SH-SY5Y (cell line): ENCODE measurements around the gene ZNF76.

Source experiments
- GATA2 ChIP-seq: IDR thresholded peaks from 2 replicates; pipeline ENCODE4 v1.6.1; 2011; ENCODE audit warnings: mild to moderate bottlenecking, low read depth, low read length
- GATA3 ChIP-seq: IDR thresholded peaks from 2 replicates; pipeline ENCODE4 v1.6.1; 2011; ENCODE audit warnings: low read depth, mild to moderate bottlenecking, low read length, moderate library complexity

DNA sequence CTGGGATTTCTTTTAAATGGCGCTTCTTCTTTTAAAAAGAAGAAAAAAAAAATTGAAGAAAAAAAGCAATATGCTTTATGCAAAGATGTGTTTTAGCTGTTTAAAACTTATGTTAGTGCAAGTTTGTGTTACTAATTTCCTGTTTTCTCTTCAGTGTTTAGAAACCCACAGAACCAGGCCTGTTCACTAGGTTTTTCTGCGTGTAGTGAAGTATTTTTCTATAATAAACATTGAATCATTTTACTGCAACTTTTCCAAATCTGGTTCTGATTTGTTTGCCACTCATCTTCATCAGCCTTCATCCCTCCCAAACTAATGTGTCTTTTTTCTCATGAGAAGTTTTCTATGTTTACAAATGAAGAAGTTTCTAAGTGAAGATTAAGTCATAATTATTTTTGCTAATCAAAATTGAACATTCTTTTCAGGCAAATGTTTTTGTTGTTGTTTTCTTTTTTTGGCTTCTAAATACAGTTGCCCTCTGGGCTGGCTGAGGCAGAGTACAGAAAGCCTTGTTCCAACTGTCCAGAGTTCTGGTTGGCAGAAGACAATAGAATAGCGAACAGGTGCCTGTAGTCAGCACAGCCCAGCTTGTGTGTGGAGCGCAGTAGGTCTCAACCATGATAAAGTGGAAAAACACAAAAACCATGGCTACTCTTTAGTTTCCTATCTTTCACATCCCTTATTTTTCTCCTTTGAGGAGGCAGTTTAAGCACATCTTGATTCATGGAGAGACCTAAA lies 14.5 kb downstream of the ZNF76 start:
- TF ChIP-seq GATA2 (no peak), GATA3 (no peak)
